Lower leg skin (tissue), 4 donors: ENCODE results near the gene VPS13D. TPM values are rescaled to one million over a fixed set of nuclear protein-coding genes. Genes with fewer than 3 reads are reported as not detected.

Source experiments
- DNase-seq, 2 donors: peaks; one replicate each; pipeline ENCODE4 v3.0.0-alpha.2; 2019; ENCODE audit warnings: low spot score in 2 of 2
- H3K4me3 ChIP-seq: fragments of 200-600 bp; sonication (generic); 2 replicates; pipeline ENCODE4 v1.5.1; 2017; ENCODE audit warnings: mild to moderate bottlenecking, low read depth; ENCODE audit not compliant: poor library complexity, severe bottlenecking
- CTCF ChIP-seq, 3 donors: fragments of 450-650 bp; IDR thresholded peaks; one replicate each; pipeline ENCODE4 v1.5.1; 2016; ENCODE audit warnings: antibody characterized with exemption in 3 of 3, mild to moderate bottlenecking in 3 of 3, moderate library complexity in 2 of 3
- POLR2A ChIP-seq, 2 donors: fragments of 450-650 bp; IDR thresholded peaks; one replicate each; pipeline ENCODE4 v1.6.1; 2016 to 2017; ENCODE audit warnings: antibody characterized with exemption in 2 of 2, mild to moderate bottlenecking in 1 of 2, moderate library complexity in 1 of 2
- WGBS, 2 donors: methylation state at CpG; one replicate each; pipeline ENCODE4 v1.1.5; 2018; 5-methylcytosine and 5-hydroxymethylcytosine counted together
- intact Hi-C: fragments of 100-400 bp; cut with DNase I; formaldehyde crosslinking; loops from one replicate; pipeline ENCODE4 v1.15.0; 2023; ENCODE audit warnings: low total_unique reads
- total RNA-seq, 4 donors: library from RNA; depleted of rRNA; stranded (reverse); fragments of >200 nt; gene quantifications; one replicate each; pipeline ENCODE4 v1.1.0, GENCODE V29; 2016

The VPS13D gene
- total RNA-seq, 4 donors from 2014 or later: 96.5 to 200 (median 116) TPM

DNA sequence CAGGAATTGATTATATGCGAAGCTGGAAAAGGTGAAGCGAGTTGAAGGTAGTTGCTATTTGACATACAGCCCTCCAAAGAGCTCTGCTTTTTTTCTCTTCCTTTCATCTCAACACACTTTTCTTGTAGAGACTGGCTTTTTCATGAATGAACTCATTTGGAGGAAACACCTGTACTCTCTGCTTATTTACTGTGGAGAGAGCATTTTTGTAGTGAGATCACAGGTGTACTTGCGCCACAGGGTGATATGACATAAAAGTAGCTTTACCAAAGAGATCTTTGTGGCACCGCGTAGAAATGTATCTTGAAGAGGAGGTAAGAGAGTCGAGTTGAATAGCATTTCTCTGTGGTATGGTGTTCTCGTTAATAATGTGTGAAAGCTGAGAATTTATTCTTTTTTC, 187.6 kb downstream of the VPS13D start:
- TF ChIP-seq CTCF (IDR thresholded peaks at IDR 0.05) (no peak), POLR2A (IDR thresholded peaks at IDR 0.05) (no peak)
- H3K4me3 ChIP-seq: no peak overlapping the region
- no peak for DNase-seq
- 91 to 92% methylated on average over 7 of the region's 7 CpGs for WGBS, 2 donors
- intact Hi-C loops: no loop called here

DNA sequence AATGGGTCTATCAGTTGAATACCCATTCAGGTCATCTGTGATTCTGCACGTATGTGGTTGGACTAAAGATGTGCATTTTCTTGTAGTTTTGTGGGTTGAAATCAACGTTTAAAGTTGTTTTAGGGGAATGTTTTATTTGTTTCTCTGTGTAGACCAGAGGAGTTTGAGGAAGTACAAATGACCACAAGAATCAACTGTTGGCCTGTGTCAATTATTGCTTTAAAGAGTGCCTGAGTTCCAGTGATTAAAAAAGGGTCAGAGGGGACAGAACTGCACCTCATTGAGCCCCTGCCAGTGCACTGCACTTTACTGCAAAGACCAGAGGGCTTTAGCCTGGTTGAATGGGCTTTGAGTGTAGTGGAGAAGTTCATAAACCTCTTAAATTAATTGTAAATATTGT, 190.3 kb downstream of the VPS13D start:
- H3K4me3 ChIP-seq: no peak overlapping the region
- intact Hi-C loops: no loop called here
- WGBS, 2 donors: 85 to 88% methylated on average over 2 of the region's 2 CpGs
- no peak for DNase-seq
- TF ChIP-seq CTCF (IDR thresholded peaks at IDR 0.05) (no peak), POLR2A (IDR thresholded peaks at IDR 0.05) (no peak)

- TF ChIP-seq CTCF (IDR thresholded peaks at IDR 0.05) (no peak), POLR2A (IDR thresholded peaks at IDR 0.05) (no peak)
- DNase-seq: no peak
- H3K4me3 ChIP-seq: no peak overlapping the region
- intact Hi-C loops: no loop called here
Measured at GRCh38 chr1:12422488-12422887, 192.7 kb downstream of the VPS13D start.

DNA sequence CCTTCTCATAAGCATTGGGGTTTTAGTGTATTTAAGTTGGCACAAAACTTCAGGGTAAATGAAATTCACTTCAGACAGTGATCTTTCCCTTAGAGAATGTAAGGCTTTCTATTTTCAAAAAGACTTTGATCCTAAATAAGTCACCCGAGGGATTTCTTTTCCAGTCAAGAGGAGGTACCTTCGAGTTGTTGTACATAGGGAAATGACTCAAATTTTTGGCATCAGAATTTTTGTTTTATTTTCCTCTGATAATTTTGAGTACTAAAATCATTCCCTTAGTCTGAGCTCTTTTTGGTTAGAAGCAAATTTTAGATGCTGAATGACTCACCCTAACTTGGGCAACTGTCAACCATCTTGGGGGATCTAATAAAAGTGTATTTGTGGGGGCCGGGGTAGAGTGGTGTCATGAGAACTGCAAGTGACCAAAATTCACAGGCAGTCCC, 194.3 kb downstream of the VPS13D start:
- no peak overlapping the region for H3K4me3 ChIP-seq
- TF ChIP-seq POLR2A (IDR thresholded peaks at IDR 0.05): no peak
- TF ChIP-seq CTCF (IDR thresholded peaks at IDR 0.05): no peak
- no peak for DNase-seq
- WGBS, 2 donors: 40 to 44% methylated on average over 3 of the region's 3 CpGs
- intact Hi-C loops: no loop called here

GRCh38 chr1:12424793-12425192, 195.0 kb downstream of the VPS13D start:
- no peak for DNase-seq
- H3K4me3 ChIP-seq: no peak overlapping the region
- intact Hi-C loops: no loop called here
- TF ChIP-seq POLR2A (IDR thresholded peaks at IDR 0.05): no peak
- TF ChIP-seq CTCF (IDR thresholded peaks at IDR 0.05): no peak

DNA sequence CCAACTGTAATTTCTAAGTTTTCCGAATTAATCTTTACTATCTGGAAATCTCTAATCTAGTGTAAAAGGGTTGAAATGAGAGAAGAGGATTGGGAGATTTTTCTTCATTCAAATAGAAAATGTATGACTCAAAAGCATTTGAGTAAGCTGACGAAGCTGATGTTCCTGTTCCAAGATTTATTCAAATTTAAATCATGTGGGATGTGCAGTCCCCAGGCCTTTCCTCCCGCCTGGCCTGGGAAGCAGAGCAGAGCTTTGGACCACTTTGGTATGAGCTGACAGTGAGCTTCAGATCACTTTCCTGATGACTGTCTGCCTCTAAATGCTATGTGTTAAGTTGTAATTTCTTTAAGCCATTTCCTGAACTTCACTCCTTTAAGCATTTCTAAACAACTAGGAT, 196.2 kb downstream of the VPS13D start:
- TF ChIP-seq CTCF (IDR thresholded peaks at IDR 0.05) (no peak), POLR2A (IDR thresholded peaks at IDR 0.05) (no peak)
- no peak for DNase-seq
- no peak overlapping the region for H3K4me3 ChIP-seq
- intact Hi-C loops: no loop called here
- 46 to 54% methylated on average over 3 of the region's 3 CpGs for WGBS, 2 donors
